ENCODE data around the gene LSM8.
"Not testable (repeated sequence)": the region's sequence is repeated elsewhere in the genome, so short reads cannot be mapped to it uniquely, and the experiment has no call there.

LSM8 gene

DNA sequence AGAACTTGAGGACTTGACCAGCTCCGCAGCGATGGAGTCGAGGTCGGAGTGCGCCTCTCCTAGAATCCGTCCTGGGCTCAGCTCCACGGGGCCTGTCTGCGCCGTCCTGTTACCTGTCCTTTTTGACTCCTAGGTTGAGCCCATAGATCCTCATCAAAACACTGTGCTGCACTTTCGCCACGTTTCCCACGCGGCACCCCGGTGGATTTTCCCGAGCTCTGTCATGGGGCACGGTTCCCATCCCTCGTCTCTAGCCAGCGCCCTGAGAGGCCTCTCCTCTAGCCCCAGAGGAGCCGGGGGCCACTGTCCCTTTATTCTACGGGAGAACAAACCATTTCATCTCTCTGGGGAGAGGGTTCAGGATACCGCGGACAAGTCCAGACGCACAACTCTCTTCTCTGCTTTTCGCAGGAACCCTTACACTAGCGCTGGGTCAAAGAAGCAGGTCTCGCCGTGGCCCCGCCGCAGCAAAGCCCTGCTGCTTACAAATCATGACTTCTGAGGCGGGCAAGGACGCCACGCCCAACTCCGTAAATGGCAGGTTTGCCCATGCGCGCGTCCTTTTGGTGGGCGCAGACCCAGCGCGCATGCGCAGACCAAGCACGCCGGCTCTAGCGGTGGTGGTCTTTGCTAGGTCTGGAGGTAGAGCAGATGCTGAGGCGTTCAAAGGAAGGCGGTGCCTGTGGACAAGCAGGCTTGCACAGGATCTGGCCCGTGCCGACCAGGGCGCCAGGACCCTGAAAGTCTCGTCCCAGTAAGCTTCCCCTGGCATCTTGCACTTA lies 30.3 kb downstream of the LSM8 start:
- DNase-seq: peak; percentile 85

DNA sequence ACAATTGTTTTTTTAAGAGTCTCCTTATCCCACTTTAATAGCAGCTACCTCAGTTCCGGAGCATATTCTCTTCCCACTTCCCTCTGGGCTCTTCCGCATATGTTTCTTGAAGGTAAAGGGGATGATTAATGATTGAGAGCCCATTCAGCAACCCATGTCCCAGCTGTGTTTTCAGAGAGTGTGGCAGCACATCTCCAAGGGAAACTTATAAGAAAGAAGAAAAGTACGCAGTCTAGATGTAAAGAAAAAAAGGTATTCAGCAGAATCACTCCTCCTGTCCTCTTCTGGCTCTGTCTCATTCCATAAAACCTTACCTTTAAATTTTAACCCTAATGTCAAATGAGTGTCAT lies 30.8 kb downstream of the LSM8 start:
- DNase-seq: no peak

DNA sequence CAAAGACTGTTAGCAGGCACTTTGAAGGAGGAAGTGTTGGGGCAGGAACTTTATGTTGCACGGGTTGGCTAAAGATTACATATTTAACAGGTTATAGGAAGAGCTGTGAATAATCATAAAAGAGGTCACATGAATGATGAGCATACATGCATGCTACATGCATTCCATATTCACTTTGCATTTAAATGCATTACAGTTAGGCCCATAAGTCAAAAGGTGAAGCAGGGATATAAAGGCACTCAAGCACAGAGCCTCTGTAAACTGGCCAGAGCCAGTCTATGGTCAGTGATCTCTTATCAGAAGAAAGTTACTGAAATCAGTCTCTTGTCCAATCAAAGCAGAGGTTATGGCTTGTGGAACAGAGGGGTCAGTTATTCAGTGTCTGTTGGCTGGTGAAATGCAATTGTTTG lies 33.3 kb downstream of the LSM8 start:
- DNase-seq: no peak

GRCh38 chr7:118218413-118219156 lies 34.6 kb downstream of the LSM8 start:
- no peak for DNase-seq

DNA sequence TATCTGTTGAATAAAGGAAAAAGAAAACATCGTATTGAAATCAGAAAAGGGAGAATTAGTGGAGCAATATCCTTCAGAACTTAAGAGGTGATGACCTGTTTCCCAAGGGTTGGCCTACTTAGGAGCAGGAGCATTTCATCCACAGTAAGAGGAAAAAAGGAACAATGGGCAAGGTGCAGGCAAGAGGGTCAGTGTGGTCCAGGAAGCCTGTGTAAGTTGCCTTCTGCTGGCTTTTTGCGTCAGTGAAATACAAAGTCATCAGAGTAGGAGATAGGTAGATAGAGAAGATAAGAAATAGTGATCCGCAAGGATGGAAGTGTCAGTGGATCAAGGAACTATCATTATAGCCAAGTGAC lies 35.2 kb downstream of the LSM8 start:
- no peak for DNase-seq

DNA sequence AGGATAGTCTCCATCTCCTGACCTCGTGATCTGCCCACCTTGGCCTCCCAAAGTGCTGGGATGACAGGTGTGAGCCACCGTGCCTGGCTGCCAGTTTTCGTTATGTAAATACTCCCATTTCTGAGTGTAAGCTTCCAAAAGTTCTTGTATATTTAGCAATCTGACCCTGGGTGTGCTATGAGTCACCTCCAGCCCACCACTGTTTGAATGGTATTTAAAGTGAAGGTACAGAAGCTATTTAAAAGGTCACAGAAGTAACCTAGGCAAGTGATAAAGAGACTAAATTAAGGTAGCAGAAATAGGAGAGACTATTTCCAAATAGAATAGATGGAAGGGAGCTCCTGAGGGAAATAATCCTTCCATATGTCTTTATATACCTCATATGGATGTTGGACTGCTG lies 36.6 kb downstream of the LSM8 start:
- no peak for DNase-seq

- no peak for DNase-seq
Measured at GRCh38 chr7:118222591-118222990, 38.6 kb downstream of the LSM8 start.

- DNase-seq: no peak
Measured at GRCh38 chr7:118224521-118224920, 40.6 kb downstream of the LSM8 start, which contains the start of gene ANKRD7. Gene ANKRD7 (plus strand): TSS chr7:118224704. CDS start chr7:118224831, 127 bp downstream.

GRCh38 chr7:118232837-118233236 lies 48.9 kb downstream of the LSM8 start:
- peak; percentile 46 for DNase-seq

DNA sequence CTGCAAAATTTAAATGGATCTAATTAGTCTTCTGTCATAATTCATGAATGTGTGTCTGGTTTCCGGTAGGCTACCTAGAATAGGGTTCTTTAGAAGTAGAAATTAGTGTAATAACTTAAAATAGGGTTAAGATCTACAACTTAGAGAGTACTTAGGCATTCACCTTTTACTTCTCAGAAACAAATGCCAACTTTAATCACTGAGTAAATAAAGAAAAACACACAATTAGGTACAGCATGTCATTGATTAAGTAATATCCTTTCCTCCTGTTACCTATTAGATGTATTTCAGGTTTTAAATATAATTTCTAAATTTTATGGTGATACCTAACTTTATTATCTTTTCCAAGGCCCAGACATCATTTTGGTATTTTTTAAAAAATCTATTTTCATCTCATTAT lies 49.8 kb downstream of the LSM8 start:
- DNase-seq: no peak

- no peak for DNase-seq
Measured at GRCh38 chr7:118239014-118239413, 55.0 kb downstream of the LSM8 start.

GRCh38 chr7:118240320-118240719 lies 56.4 kb downstream of the LSM8 start:
- DNase-seq: not testable (repeated sequence)
